ENCODE data around the gene MCEMP1. TPM values are rescaled to one million over a fixed set of nuclear protein-coding genes. Genes with fewer than 3 reads are reported as not detected.

The MCEMP1 gene
- total RNA-seq, 4 donors from 2014 or later, result 0.67 to 1.2 (median 0.96) TPM; not detected in 1

GRCh38 chr19:7678971-7679751, 2.3 kb downstream of the MCEMP1 start:
- Histone ChIP-seq H3K9me3 (no peaks in the 10 kb centered on the region), H3K4me1 (peaks cover 0 to 26% (median 8%) of the 10 kb centered on the region in 3 donors), H3K4me3 (no peak overlapping the region), H3K36me3 (peaks cover 0 to 21% of the 10 kb centered on the region in 2 donors), H3K27ac (no peak overlapping the region), H3K27me3 (peaks cover 55% of the 10 kb centered on the region)
- 7 to 46% methylated on average over 9 to 18 of the region's 30 CpGs for WGBS, 2 donors (ENCODE audit: low coverage in 1 of 2)
- TF ChIP-seq EP300 (IDR thresholded peaks at IDR 0.05) (no peak), POLR2AphosphoS5 (IDR thresholded peaks at IDR 0.05) (no peak), CTCF (IDR thresholded peaks at IDR 0.05) (no peak), POLR2A (IDR thresholded peaks at IDR 0.05) (no peak)
- ATAC-seq, result no peak

- H3K9me3 ChIP-seq, result no peaks in the 10 kb centered on the region
- TF ChIP-seq EP300 (IDR thresholded peaks at IDR 0.05) (no peak), POLR2A (IDR thresholded peaks at IDR 0.05) (no peak), CTCF (IDR thresholded peaks at IDR 0.05) (no peak), POLR2AphosphoS5 (IDR thresholded peaks at IDR 0.05) (no peak)
- no peak for ATAC-seq
- peak overlapping the region in 1 of 4 donors; percentile 92 for H3K27ac ChIP-seq
- 32 to 55% methylated on average over 8 to 19 of the region's 22 CpGs for WGBS, 2 donors (ENCODE audit: low coverage in 1 of 2)
- peaks cover 52% of the 10 kb centered on the region for H3K27me3 ChIP-seq
- peaks cover 0 to 29% of the 10 kb centered on the region in 2 donors for H3K36me3 ChIP-seq
- peaks cover 0 to 26% (median 8%) of the 10 kb centered on the region in 3 donors for H3K4me1 ChIP-seq
- peak overlapping the region; percentile 92 to 99 for H3K4me3 ChIP-seq
These were observed 3.1 kb downstream of the MCEMP1 start for GRCh38 chr19:7679771-7680605.

GRCh38 chr19:7680606-7681339, 3.9 kb downstream of the MCEMP1 start, which contains the start of gene TRAPPC5:
Gene TRAPPC5 (plus strand): TSS chr19:7680833. CDS start chr19:7682254, 1,421 bp downstream.
- peak; percentile 89 for ATAC-seq
- 0% methylated on average over 1 of the region's 79 CpGs; no CpG with 5 or more reads in 1 of the 2 donors for WGBS, 2 donors (ENCODE audit: low coverage in 1 of 2)
- Histone ChIP-seq H3K9me3 (no peaks in the 10 kb centered on the region), H3K4me3 (peak within 1 kb of the TSS; percentile 92 to 99), H3K36me3 (peaks cover 0 to 34% of the 10 kb centered on the region in 2 donors), H3K4me1 (peaks cover 0 to 26% (median 8%) of the 10 kb centered on the region in 3 donors), H3K27ac (peak within 1 kb of the TSS; percentile 62 to 92 (median 84)), H3K27me3 (peaks cover 44% of the 10 kb centered on the region)
- TF ChIP-seq EP300 (IDR thresholded peaks at IDR 0.05) (no peak), POLR2A (IDR thresholded peaks at IDR 0.05) (peak; percentile 29 to 48), POLR2AphosphoS5 (IDR thresholded peaks at IDR 0.05) (peak; percentile 39), CTCF (IDR thresholded peaks at IDR 0.05) (peak in 3 of 4 experiments; percentile 94 to 100 (median 96))

- Histone ChIP-seq H3K4me3 (peak overlapping the region; percentile 92 to 99), H3K4me1 (peaks cover 0 to 26% (median 8%) of the 10 kb centered on the region in 3 donors), H3K9me3 (no peaks in the 10 kb centered on the region), H3K27ac (peak overlapping the region; percentile 62 to 92 (median 84)), H3K27me3 (peaks cover 36% of the 10 kb centered on the region), H3K36me3 (peaks cover 0 to 34% of the 10 kb centered on the region in 2 donors)
- ATAC-seq, result peak; percentile 66
- TF ChIP-seq POLR2AphosphoS5 (IDR thresholded peaks at IDR 0.05) (no peak), EP300 (IDR thresholded peaks at IDR 0.05) (no peak), POLR2A (IDR thresholded peaks at IDR 0.05) (no peak), CTCF (IDR thresholded peaks at IDR 0.05) (peak in 3 of 4 experiments; percentile 52 to 67 (median 61))
- WGBS, 2 donors (ENCODE audit: low coverage in 1 of 2), result 0 to 9% methylated on average over 5 to 29 of the region's 43 CpGs
These were observed 4.7 kb downstream of the MCEMP1 start for GRCh38 chr19:7681340-7682174.
